ENCODE data around the gene TLE4. TPM values are rescaled to one million over a fixed set of nuclear protein-coding genes. Genes with fewer than 3 reads are reported as not detected.
A peak's percentile ranks its signal among the peaks of the same experiment; 100 is the strongest.

Gene TLE4
- polyA plus RNA-seq, 1 donor (not counting 4 experiments of a cell fraction or from before 2014, with no cell fraction given), result 14.7 TPM

- no peak overlapping the region for H3K9ac ChIP-seq (ENCODE audit: control insufficient read depth, extremely low read depth, insufficient read depth, low read length)
- no peaks in the 10 kb centered on the region for H3K36me3 ChIP-seq (ENCODE audit: control insufficient read depth in 2 of 2, extremely low read depth in 1 of 2, insufficient read depth in 2 of 2, low read length in 2 of 2)
- no peak overlapping the region for H2AFZ ChIP-seq (ENCODE audit: control insufficient read depth, low read length)
- H3K4me2 ChIP-seq (ENCODE audit: control insufficient read depth, extremely low read depth, insufficient read depth, low read depth, low read length), result peak overlapping the region; percentile 97
- TF ChIP-seq CTCF (optimal IDR thresholded peaks at IDR 0.05 in 1 of 3, IDR thresholded peaks at IDR 0.05 in 1 of 3, conservative IDR thresholded peaks at IDR 0.05 in 1 of 3; ENCODE audit: extremely low read depth in 1 of 3, insufficient read depth in 2 of 3, low read length in 3 of 3) (no peak), EZH2 (IDR thresholded peaks at IDR 0.05; ENCODE audit: low read length) (no peak)
- no peaks in the 10 kb centered on the region for H4K20me1 ChIP-seq (ENCODE audit: control insufficient read depth, extremely low read depth, insufficient read depth, low read length)
- H3K9me1 ChIP-seq (ENCODE audit: control insufficient read depth, extremely low read depth, insufficient read depth, low read length), result no peaks in the 10 kb centered on the region
- H3K79me2 ChIP-seq (ENCODE audit: control insufficient read depth, insufficient read depth, low read length), result peaks cover 21% of the 10 kb centered on the region
- H3K4me3 ChIP-seq (ENCODE audit: control insufficient read depth in 2 of 3, extremely low read depth in 1 of 3, insufficient read depth in 2 of 3, low read depth in 1 of 3, low read length in 3 of 3), result peak overlapping the region; percentile 81 to 96 (median 92)
- no peaks in the 10 kb centered on the region for H3K9me3 ChIP-seq (ENCODE audit: control insufficient read depth, low read depth, low read length)
- H3K4me1 ChIP-seq (ENCODE audit: control insufficient read depth, extremely low read depth, insufficient read depth, low read length), result peaks cover 16% of the 10 kb centered on the region
- no peak overlapping the region for H3K27ac ChIP-seq (ENCODE audit: control insufficient read depth, insufficient read depth, low read length)
- no peaks in the 10 kb centered on the region for H3K27me3 ChIP-seq (ENCODE audit: control insufficient read depth, extremely low read depth, insufficient read depth, low read length)
- dilution Hi-C loops (cut with MboI; ENCODE audit: extremely low pct_ligation_motif_present, low sequenced_read_pairs), result no loop called here
- no peak for DNase-seq (ENCODE audit: low read depth, low spot score)
- peak; percentile 58 for FAIRE-seq
Observed at GRCh38 chr9:79574781-79575180, 3.0 kb downstream of the TLE4 start.

- no peaks in the 10 kb centered on the region for H4K20me1 ChIP-seq (ENCODE audit: control insufficient read depth, extremely low read depth, insufficient read depth, low read length)
- H3K4me1 ChIP-seq (ENCODE audit: control insufficient read depth, extremely low read depth, insufficient read depth, low read length), result peaks cover 14% of the 10 kb centered on the region
- no peaks in the 10 kb centered on the region for H3K27me3 ChIP-seq (ENCODE audit: control insufficient read depth, extremely low read depth, insufficient read depth, low read length)
- H3K4me2 ChIP-seq (ENCODE audit: control insufficient read depth, extremely low read depth, insufficient read depth, low read depth, low read length), result peak overlapping the region; percentile 22
- DNase-seq (ENCODE audit: low read depth, low spot score) (no peak), FAIRE-seq (no peak)
- TF ChIP-seq CTCF (optimal IDR thresholded peaks at IDR 0.05 in 1 of 3, IDR thresholded peaks at IDR 0.05 in 1 of 3, conservative IDR thresholded peaks at IDR 0.05 in 1 of 3; ENCODE audit: extremely low read depth in 1 of 3, insufficient read depth in 2 of 3, low read length in 3 of 3) (no peak), EZH2 (IDR thresholded peaks at IDR 0.05; ENCODE audit: low read length) (no peak)
- no peak overlapping the region for H3K27ac ChIP-seq (ENCODE audit: control insufficient read depth, insufficient read depth, low read length)
- H3K9ac ChIP-seq (ENCODE audit: control insufficient read depth, extremely low read depth, insufficient read depth, low read length), result no peak overlapping the region
- peaks cover 21% of the 10 kb centered on the region for H3K79me2 ChIP-seq (ENCODE audit: control insufficient read depth, insufficient read depth, low read length)
- no peak overlapping the region for H3K4me3 ChIP-seq (ENCODE audit: control insufficient read depth in 2 of 3, extremely low read depth in 1 of 3, insufficient read depth in 2 of 3, low read depth in 1 of 3, low read length in 3 of 3)
- no peak overlapping the region for H2AFZ ChIP-seq (ENCODE audit: control insufficient read depth, low read length)
- no peaks in the 10 kb centered on the region for H3K9me1 ChIP-seq (ENCODE audit: control insufficient read depth, extremely low read depth, insufficient read depth, low read length)
- H3K9me3 ChIP-seq (ENCODE audit: control insufficient read depth, low read depth, low read length), result no peaks in the 10 kb centered on the region
- no peaks in the 10 kb centered on the region for H3K36me3 ChIP-seq (ENCODE audit: control insufficient read depth in 2 of 2, extremely low read depth in 1 of 2, insufficient read depth in 2 of 2, low read length in 2 of 2)
- dilution Hi-C loops (cut with MboI; ENCODE audit: extremely low pct_ligation_motif_present, low sequenced_read_pairs), result no loop called here
Observed at GRCh38 chr9:79575547-79575946, 3.8 kb downstream of the TLE4 start.

Measured in keratinocyte (primary cell).